C4-2B (cell line): Measurements from ENCODE around the gene HIRIP3.
A peak's percentile ranks its signal among the peaks of the same experiment; 100 is the strongest.

ENCODE experiments used
- H3K27ac ChIP-seq: fragments of 450-650 bp; 2 replicates; pipeline ENCODE4 v1.5.1; 2017
- ZFX ChIP-seq: fragments of 450-650 bp; IDR thresholded peaks from 2 replicates; pipeline ENCODE4 v1.6.1; 2017
- TF ChIP-seq, protein P1 (sequence below): fragments of 450-650 bp; conservative IDR thresholded peaks from 2 replicates; pipeline ENCODE4 v1.5.1; 2017; ENCODE audit warnings: mild to moderate bottlenecking

HIRIP3 gene

DNA sequence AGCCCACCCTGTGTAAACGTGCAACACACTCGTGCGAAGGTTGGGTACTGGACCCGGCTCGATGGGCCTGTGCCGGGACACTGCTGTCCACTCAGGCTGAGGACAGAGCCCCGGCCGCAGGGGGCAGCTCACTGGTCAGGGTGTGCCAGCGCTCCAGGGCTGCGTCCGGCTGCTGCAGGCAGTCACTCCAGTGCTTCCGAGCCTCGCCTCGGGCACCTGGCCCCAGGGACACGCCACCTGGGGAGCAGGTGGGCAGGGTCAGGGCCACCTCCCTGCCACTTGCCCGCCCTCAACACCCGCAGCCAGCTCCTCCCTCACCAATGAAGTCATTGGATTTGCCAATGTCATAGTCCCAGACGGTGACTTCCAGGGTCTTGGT lies 10.7 kb upstream of the HIRIP3 start:
- TF ChIP-seq ZFX = no peak
- H3K27ac ChIP-seq = no peak overlapping the region

DNA sequence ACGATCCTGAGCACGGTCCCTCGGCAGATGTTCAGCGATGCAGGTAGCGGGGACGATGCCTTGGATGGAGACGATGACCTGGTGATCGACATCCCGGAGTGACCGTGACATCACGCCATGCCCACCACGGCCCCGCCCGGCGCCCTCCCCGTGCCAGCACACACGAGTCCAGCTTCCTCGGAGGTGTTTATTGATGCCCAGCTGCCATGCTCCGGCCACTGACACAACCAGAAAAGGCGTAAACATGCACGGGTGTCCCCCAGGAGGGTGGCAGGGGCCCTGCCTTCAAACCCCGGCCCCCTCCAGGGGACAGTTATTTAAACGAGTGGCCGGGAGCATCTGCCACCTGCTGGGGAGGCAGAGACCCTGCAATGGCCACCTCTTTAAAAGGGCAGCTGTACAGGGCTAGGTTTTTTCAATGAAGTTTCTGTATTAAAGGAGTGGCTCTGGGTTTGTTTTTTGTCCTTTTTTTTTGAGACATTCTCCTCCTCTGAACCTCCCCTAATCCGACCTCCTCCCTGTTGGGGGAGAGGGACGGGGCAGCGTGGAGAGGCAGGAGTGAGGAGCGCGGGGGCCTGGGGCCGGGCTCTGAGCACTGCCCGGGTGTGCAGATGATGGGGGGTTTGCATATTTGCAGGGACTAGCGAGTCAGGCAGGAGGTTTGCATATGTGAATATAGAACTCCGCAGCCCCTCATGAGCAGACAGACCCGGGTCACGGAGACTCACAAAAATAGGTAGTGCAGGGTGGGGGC lies 10.1 kb upstream of the HIRIP3 start:
- no peak overlapping the region for H3K27ac ChIP-seq
- TF ChIP-seq, protein P1, sequence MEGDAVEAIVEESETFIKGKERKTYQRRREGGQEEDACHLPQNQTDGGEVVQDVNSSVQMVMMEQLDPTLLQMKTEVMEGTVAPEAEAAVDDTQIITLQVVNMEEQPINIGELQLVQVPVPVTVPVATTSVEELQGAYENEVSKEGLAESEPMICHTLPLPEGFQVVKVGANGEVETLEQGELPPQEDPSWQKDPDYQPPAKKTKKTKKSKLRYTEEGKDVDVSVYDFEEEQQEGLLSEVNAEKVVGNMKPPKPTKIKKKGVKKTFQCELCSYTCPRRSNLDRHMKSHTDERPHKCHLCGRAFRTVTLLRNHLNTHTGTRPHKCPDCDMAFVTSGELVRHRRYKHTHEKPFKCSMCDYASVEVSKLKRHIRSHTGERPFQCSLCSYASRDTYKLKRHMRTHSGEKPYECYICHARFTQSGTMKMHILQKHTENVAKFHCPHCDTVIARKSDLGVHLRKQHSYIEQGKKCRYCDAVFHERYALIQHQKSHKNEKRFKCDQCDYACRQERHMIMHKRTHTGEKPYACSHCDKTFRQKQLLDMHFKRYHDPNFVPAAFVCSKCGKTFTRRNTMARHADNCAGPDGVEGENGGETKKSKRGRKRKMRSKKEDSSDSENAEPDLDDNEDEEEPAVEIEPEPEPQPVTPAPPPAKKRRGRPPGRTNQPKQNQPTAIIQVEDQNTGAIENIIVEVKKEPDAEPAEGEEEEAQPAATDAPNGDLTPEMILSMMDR = peak; percentile 85
- TF ChIP-seq ZFX = no peak

DNA sequence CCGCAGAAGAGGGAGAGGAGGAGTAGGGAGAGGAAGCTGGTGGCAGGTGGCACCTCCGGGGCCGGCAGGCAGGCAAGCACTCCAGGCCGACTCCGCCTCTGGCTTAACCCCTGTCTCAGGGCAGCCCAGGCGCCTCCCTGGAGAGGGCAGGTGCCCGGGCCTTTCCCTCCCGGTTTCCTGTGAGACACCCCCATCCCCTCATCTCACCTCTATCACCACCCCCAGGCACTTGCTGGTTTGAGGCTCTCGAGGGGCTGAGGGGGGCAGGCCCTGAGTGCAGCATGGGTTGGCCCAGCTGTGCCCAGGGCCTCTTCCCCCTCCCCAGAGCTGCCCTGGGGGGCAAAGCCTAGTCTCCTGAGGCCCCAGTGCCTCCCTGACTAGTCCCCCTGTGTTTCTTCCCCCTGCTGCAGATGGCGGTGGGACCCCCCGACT lies 9.4 kb upstream of the HIRIP3 start:
- no peak for TF ChIP-seq ZFX
- H3K27ac ChIP-seq = no peak overlapping the region

DNA sequence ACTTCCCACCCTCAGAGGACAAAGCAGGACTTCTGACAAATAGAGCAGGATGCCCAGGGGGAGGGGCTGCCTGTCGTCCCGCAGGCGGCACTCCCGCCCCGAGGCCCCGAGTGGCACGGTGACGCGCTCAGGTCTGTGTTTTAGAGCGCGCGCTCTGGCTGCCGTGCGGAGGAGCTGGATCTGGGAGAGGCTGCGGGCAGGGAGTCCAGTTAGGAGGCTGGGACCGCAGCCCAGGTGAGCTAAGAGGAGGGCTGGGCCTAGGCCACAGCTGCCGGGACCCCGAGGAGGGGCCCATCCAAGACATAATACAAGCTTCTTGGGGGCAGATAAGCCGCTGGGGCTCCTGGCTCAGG lies 9.0 kb upstream of the HIRIP3 start:
- no peak overlapping the region for H3K27ac ChIP-seq
- TF ChIP-seq, protein P1 = no peak
- no peak for TF ChIP-seq ZFX

DNA sequence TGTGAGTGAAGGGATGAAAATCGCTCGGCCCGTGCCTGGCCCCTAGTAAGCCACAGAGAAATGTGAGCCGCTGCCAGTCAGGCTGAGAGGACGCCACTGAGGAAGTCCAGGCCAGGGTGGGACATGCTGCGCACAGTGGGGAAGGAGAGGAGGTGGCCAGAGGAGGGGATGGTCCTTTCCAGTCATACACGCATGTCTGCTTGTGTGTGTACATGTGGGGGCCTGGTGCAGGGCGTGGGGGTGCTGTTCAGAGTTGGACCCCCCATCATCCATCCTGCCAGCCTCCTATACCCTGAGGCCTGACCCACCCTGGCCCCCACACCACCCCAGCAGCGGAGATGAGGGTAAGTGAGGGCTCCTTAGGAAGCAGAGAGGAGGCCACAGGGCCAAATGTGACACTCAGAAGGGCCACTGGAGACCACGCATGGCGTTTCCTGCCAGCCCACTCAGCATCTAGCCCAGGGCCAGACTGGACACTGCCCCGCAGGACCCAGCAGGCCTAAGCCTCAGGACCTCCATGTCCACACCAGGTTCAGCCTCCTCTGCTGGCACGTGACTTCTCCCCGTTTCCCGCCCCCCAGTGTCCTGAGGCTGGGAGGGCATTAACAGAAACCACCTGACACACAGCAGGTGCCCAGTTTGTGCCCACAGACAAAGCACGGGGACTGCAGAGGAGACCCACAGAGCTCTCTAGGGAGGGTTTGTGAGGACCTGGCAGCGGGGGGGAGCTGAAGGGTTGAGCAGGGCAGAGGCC lies 8.4 kb upstream of the HIRIP3 start:
- H3K27ac ChIP-seq = no peak overlapping the region
- no peak for TF ChIP-seq ZFX
- TF ChIP-seq, protein P1 = no peak

DNA sequence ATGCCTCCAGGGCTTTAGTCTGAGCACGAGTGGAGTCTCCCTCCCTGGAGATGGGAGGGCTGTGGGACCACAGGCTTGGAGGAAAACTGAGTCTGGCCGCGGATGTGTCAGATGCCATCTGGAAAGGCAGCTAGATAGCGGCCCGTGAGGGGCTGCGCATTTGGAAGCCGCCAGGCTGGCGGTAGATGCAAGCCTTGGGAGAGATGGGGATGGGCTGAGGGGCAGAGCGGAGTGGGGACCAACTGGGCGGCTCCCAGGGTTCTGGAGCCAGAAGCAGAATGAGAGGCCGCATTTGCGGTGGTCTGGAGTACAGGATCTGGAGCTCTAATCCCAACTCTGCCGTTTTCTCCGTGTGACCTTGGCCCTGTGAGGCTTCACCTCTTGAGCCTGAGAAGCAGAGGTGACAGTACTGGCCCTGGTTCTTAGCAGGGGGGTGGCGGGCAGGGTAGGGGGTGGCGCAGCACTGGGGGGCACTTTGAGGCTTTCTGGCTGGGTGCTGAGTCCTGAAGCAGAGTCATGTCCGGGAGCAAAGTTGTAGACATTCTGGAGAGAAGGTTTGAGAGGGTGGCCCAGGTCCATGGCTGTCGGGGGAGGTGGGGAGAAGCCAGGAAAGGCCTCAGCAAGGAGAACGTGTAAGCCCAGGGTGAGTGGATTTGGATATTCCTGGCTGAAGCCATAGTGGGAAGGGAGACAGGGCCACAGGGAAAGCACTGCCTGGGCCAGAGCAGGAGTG lies 7.4 kb upstream of the HIRIP3 start:
- H3K27ac ChIP-seq = no peak overlapping the region
- no peak for TF ChIP-seq ZFX
- TF ChIP-seq, protein P1 = no peak

DNA sequence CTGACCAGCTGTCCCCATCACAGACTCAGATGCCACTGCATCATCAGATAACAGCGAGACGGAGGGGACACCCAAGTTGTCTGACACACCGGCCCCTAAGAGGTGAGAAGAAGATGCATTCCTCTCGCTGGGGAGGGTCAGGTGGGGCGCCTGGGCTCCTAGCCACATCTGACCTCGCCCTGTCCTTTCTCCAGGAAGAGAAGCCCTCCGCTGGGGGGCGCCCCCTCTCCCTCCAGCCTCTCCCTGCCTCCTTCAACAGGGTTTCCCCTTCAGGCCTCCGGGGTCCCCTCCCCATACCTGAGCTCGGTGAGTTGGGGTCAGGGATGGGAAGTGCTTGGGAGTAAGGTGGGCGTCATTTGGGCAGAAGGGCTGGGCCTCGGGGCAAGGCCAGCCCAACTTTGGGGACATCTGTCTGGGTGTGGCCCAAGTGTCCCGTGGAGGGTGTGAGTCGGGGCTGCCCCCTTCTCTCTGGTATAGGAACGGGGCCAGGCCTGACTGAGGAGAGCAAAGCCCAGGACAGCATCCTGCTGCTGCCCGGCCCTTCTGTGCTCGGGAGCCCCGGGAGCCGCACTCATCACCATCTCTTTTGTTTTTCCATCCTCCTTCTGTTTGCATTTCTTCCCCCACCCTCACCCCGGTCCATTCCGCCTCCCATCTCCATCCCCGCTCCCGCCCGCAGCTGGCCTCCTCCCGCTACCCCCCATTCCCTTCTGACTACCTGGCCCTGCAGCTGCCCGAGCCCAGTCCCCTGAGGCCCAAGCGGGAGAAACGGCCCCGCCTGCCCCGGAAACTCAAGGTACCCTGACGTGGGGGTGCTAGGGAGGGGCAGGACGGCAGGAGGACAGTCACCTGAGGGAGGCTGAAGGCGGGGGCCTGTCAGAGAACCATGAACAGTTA lies 5.6 kb upstream of the HIRIP3 start:
- TF ChIP-seq ZFX = no peak
- TF ChIP-seq, protein P1 = no peak
- H3K27ac ChIP-seq = no peak overlapping the region
